Thoracic aorta (tissue), 2 donors: ENCODE measurements around the gene SETD9. TPM values are rescaled to one million over a fixed set of nuclear protein-coding genes. Genes with fewer than 3 reads are reported as not detected.

Experiments
- ATAC-seq: fragments of 150-250 bp; one replicate; pipeline ENCODE4 v1.8.0; 2017; ENCODE audit warnings: low read depth; ENCODE audit not compliant: insufficient number of reproducible peaks, low FRiP score
- DNase-seq: peaks from one replicate; pipeline ENCODE4 v3.0.0-alpha.2; 2020; ENCODE audit warnings: low spot score
- H3K27ac ChIP-seq, 2 donors: fragments of 200-600 bp; sonication (generic); 1 replicate in 1 of 2; 2 replicates in 1 of 2; pipeline ENCODE4 v1.5.1; 2016; ENCODE audit warnings: mild to moderate bottlenecking in 2 of 2, moderate library complexity in 2 of 2
- H3K27me3 ChIP-seq: fragments of 200-600 bp; sonication (generic); replicated peaks from 2 replicates; pipeline ENCODE4 v1.6.0; 2016; ENCODE audit warnings: mild to moderate bottlenecking; ENCODE audit not compliant: insufficient read depth
- H3K36me3 ChIP-seq: fragments of 200-600 bp; sonication (generic); one replicate; pipeline ENCODE4 v1.5.1; 2016
- H3K4me1 ChIP-seq, 2 donors: fragments of 200-600 bp; sonication (generic); 1 replicate in 1 of 2; 2 replicates in 1 of 2; pipeline versions ENCODE4 v1.5.1 to v1.6.0; 2016; ENCODE audit warnings: low read depth in 2 of 2, mild to moderate bottlenecking in 1 of 2; ENCODE audit not compliant: control insufficient read depth in 1 of 2
- H3K4me3 ChIP-seq: fragments of 200-600 bp; sonication (generic); 2 replicates; pipeline ENCODE4 v1.5.1; 2016; ENCODE audit warnings: mild to moderate bottlenecking
- H3K9me3 ChIP-seq: fragments of 200-600 bp; sonication (generic); 2 replicates; pipeline ENCODE4 v1.5.1; 2016
- total RNA-seq, 2 donors: library from RNA; depleted of rRNA; stranded (reverse); fragments of >200 nt; gene quantifications; one replicate each; pipeline versions ENCODE4 v1.1.0 to v1.2.3, GENCODE V29; 2016
- TF ChIP-seq, protein P1 (sequence below): fragments of 200-600 bp; sonication (generic); IDR thresholded peaks from one replicate; pipeline ENCODE4 v1.5.1; 2019; ENCODE audit warnings: antibody characterized with exemption

Gene SETD9
- total RNA-seq, 2 donors from 2014 or later, result 5.1 to 8.8 TPM

DNA sequence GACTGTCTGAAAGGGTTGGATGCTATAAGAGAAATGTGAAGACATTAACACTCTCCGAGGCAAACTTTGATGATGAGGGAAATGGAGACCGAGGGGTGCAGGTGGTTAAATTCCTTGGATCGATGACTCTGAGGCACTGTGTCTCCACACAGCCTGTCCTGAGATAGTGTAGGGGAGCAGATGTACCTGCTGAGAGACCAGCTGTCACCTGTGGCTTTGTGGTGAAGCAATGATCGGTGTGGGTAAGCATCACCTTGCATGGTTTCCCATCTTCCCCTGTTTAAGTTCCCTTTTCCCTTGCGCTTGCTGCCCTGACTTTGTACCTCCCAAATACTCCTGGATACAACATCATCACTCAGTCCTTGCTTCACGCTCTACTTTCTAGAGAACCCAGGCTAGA lies 52.4 kb downstream of the SETD9 start:
- Histone ChIP-seq H3K27ac (no peak overlapping the region), H3K9me3 (no peaks in the 10 kb centered on the region), H3K27me3 (no peaks in the 10 kb centered on the region), H3K4me3 (no peak overlapping the region), H3K4me1 (no peaks in the 10 kb centered on the region), H3K36me3 (no peaks in the 10 kb centered on the region)
- TF ChIP-seq, protein P1, sequence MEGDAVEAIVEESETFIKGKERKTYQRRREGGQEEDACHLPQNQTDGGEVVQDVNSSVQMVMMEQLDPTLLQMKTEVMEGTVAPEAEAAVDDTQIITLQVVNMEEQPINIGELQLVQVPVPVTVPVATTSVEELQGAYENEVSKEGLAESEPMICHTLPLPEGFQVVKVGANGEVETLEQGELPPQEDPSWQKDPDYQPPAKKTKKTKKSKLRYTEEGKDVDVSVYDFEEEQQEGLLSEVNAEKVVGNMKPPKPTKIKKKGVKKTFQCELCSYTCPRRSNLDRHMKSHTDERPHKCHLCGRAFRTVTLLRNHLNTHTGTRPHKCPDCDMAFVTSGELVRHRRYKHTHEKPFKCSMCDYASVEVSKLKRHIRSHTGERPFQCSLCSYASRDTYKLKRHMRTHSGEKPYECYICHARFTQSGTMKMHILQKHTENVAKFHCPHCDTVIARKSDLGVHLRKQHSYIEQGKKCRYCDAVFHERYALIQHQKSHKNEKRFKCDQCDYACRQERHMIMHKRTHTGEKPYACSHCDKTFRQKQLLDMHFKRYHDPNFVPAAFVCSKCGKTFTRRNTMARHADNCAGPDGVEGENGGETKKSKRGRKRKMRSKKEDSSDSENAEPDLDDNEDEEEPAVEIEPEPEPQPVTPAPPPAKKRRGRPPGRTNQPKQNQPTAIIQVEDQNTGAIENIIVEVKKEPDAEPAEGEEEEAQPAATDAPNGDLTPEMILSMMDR, result no peak
- ATAC-seq (no peak), DNase-seq (no peak)

DNA sequence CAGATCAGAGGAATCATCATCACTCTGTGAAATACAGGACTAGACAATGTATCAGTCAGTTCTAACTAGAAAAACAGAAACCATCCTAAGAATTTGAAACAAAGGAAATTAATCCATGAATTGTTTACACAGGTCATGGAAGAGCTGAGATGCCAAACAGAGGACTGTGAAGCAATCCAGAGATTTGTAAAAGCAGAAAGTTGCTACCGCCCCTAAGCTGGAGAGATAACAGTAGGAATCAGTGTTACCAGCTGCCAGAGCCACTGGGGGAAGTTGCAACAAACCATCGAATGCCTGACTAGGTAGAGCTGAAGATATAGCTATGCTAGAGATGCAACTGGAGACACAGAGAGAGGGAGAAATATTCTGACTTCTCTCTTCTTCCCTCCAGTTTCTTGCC lies 52.9 kb downstream of the SETD9 start:
- H3K4me1 ChIP-seq, result no peaks in the 10 kb centered on the region
- no peaks in the 10 kb centered on the region for H3K36me3 ChIP-seq
- H3K4me3 ChIP-seq, result no peak overlapping the region
- H3K27me3 ChIP-seq, result no peaks in the 10 kb centered on the region
- H3K27ac ChIP-seq, result no peak overlapping the region
- no peak for ATAC-seq
- H3K9me3 ChIP-seq, result no peaks in the 10 kb centered on the region
- DNase-seq, result no peak
- TF ChIP-seq, protein P1, result no peak

GRCh38 chr5:56963246-56963645 lies 53.9 kb downstream of the SETD9 start:
- no peak for ATAC-seq
- Histone ChIP-seq H3K27me3 (no peaks in the 10 kb centered on the region), H3K4me3 (no peak overlapping the region), H3K9me3 (no peaks in the 10 kb centered on the region), H3K27ac (no peak overlapping the region), H3K4me1 (no peaks in the 10 kb centered on the region), H3K36me3 (no peaks in the 10 kb centered on the region)
- no peak for DNase-seq
- TF ChIP-seq, protein P1, result no peak

- H3K27me3 ChIP-seq, result no peaks in the 10 kb centered on the region
- TF ChIP-seq, protein P1, result no peak
- no peak overlapping the region for H3K27ac ChIP-seq
- H3K36me3 ChIP-seq, result no peaks in the 10 kb centered on the region
- H3K9me3 ChIP-seq, result no peaks in the 10 kb centered on the region
- DNase-seq, result no peak
- H3K4me1 ChIP-seq, result no peaks in the 10 kb centered on the region
- no peak overlapping the region for H3K4me3 ChIP-seq
- no peak for ATAC-seq
These were observed 54.8 kb downstream of the SETD9 start for GRCh38 chr5:56964173-56964572.

Other genes with a start within 250 kb of the SETD9 start
- 10 to 100 TPM in 1 of 2 donors, 1 to 10 TPM in 1; 8.9 to 19.0 TPM for gene MAP3K1, start 94.0 kb upstream of the SETD9 start, total RNA-seq
- 10 to 100 TPM; 15.4 to 39.4 TPM for gene MIER3, start 42.5 kb downstream of the SETD9 start, total RNA-seq